Thyroid gland (tissue), 4 donors: ENCODE data around the gene ECHS1.

ENCODE experiments used
- POLR2A ChIP-seq, 2 donors: fragments of 450-650 bp; IDR thresholded peaks; one replicate each; pipeline ENCODE4 v1.6.1; 2017; ENCODE audit warnings: antibody characterized with exemption in 2 of 2, mild to moderate bottlenecking in 2 of 2, moderate library complexity in 1 of 2
- TF ChIP-seq, protein P1 (sequence below), 6 experiments: fragments of 200-600 bp in 3 of 6; fragments of 450-650 bp in 3 of 6; sonication (generic) in 3 of 6; IDR thresholded peaks; one replicate each; pipeline ENCODE4 v1.5.1; 2016 to 2019; ENCODE audit warnings: antibody characterized with exemption in 6 of 6, mild to moderate bottlenecking in 2 of 6, inconsistent platforms in 1 of 6, moderate library complexity in 1 of 6

DNA sequence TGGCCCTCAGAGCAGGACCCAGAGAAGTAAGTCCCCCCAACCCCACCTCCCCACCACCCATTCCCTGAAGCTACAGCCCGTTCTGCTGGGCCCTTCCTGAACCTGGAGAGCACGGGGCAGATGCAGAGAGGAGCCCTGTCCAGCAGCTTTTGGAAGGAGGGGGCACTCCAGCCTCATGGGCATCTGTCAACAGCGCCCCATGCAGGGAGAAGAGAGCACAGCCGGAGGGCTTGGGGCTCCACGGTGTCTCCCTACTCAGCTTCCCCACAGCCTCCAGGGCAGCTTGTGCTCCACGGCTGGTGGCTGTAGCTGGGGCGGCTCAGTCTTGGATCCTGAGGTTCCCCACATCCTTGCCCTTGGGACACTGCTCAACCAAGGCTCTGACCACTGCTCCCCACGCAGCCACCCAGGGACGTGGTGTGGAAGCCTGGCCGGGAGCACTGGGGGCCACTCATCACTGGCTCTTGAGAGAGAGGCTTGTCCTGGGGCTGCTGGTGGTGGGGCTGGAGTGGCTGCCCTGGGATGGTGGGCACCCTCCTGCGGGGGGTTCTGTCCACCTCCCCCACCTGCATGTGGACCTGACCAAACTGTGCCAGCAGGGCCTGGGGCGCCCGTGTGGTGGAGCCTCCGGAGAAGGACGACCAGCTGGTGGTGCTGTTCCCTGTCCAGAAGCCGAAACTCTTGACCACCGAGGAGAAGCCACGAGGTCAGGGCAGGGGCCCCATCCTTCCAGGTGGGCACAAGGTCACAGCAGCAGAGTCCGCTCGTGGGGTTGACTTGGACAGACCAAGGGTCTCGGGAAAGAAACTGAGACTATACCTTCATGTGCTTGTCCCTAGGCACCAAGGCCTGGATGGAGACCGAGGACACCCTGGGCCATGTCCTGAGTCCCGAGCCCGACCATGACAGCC, 21.5 kb downstream of the ECHS1 start:
- TF ChIP-seq, protein P1, sequence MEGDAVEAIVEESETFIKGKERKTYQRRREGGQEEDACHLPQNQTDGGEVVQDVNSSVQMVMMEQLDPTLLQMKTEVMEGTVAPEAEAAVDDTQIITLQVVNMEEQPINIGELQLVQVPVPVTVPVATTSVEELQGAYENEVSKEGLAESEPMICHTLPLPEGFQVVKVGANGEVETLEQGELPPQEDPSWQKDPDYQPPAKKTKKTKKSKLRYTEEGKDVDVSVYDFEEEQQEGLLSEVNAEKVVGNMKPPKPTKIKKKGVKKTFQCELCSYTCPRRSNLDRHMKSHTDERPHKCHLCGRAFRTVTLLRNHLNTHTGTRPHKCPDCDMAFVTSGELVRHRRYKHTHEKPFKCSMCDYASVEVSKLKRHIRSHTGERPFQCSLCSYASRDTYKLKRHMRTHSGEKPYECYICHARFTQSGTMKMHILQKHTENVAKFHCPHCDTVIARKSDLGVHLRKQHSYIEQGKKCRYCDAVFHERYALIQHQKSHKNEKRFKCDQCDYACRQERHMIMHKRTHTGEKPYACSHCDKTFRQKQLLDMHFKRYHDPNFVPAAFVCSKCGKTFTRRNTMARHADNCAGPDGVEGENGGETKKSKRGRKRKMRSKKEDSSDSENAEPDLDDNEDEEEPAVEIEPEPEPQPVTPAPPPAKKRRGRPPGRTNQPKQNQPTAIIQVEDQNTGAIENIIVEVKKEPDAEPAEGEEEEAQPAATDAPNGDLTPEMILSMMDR (IDR thresholded peaks at IDR 0.05) = no peak
- no peak for TF ChIP-seq POLR2A (IDR thresholded peaks at IDR 0.05)
